HL-60/S4 (cell line): ENCODE results near the gene COX7B.
"Not testable (repeated sequence)": the region's sequence is repeated elsewhere in the genome, so short reads cannot be mapped to it uniquely, and the experiment has no call there.

Experiments
- in situ Hi-C: fragments of 300-500 bp; cut with MboI; formaldehyde crosslinking; loops from 2 replicates; pipeline ENCODE4 v1.14.3; 2022; ENCODE audit warnings: low sequenced_read_pairs

The COX7B gene

DNA sequence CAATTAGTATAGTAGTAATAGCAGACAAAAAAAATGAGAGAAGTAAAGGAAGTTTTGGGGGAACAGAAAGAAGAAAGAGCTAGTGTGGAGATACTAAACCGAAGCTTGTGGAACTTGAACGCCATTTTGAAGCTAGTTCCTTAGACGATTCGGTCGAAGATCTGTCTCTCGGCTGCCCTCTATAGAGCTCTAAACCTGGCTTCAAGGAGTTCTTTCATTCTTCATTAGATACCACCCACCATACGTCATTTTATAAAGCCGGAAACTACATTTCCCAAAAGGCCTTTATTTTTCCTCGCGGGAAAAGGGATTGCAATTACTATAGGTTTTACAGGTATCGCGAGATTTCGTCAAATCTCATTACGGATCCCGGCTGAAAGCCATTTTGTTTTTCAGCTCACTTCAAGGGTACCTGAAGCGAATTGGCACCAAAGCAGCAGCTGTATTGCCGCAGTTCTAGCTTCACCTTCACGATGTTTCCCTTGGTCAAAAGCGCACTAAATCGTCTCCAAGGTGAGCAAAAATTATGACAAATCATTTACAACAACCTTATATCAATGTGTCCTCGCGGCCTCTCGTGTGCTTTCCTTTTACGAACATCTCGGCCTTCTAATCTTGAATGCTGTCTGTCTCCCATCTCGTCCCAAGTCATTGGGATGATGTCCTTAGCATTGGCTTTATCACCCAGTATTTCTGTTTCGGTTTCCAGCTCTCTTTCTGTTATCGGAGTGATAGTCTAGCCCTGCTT is at the start of gene COX7B:
Gene COX7B, plus strand, starts transcription at position 388 of the 748 bp plus-strand sequence. Its CDS starts 86 bp downstream, at position 474.
- in situ Hi-C loops = no loop called here

- in situ Hi-C loops = no loop called here
Measured at GRCh38 chrX:77875372-77875771, 23.9 kb upstream of the COX7B start.

DNA sequence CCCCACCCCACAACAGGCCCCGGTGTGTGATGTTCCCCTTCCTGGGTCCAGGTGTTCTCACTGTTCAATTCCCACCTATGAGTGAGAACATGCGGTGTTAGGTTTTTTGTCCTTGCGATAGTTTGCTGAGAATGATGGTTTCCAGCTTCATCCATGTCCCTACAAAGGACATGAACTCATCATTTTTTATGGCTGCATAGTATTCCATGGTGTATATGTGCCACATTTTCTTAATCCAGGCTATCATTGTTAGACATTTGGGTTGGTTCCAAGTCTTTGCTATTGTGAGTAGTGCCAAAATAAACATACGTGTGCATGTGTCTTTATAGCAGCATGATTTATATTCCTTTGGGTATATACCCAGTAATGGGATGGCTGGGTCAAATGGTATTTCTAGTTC is 17.9 kb upstream of the COX7B start:
- in situ Hi-C loops = not testable (repeated sequence)

- in situ Hi-C loops = no loop called here
Measured at GRCh38 chrX:77892887-77893286, 6.4 kb upstream of the COX7B start.

DNA sequence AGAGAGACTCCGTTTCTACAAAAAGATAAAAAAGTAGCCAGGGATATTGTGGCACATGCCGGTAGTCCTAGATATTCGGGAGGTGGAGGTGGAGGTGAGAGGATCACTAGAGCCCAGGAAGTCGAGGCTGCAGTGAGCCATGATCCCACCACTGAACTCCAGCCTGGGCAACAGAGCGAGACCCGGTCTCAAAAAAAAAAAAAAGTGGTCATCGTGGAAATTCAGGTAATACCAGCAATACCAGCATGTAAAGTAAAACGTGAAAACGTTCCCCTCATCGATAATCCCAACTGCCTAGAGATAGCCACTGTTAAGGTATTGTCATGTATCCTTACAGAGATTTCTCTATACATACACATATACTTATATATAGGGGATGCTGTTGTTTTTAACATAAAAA is 5.6 kb upstream of the COX7B start:
- in situ Hi-C loops = no loop called here

DNA sequence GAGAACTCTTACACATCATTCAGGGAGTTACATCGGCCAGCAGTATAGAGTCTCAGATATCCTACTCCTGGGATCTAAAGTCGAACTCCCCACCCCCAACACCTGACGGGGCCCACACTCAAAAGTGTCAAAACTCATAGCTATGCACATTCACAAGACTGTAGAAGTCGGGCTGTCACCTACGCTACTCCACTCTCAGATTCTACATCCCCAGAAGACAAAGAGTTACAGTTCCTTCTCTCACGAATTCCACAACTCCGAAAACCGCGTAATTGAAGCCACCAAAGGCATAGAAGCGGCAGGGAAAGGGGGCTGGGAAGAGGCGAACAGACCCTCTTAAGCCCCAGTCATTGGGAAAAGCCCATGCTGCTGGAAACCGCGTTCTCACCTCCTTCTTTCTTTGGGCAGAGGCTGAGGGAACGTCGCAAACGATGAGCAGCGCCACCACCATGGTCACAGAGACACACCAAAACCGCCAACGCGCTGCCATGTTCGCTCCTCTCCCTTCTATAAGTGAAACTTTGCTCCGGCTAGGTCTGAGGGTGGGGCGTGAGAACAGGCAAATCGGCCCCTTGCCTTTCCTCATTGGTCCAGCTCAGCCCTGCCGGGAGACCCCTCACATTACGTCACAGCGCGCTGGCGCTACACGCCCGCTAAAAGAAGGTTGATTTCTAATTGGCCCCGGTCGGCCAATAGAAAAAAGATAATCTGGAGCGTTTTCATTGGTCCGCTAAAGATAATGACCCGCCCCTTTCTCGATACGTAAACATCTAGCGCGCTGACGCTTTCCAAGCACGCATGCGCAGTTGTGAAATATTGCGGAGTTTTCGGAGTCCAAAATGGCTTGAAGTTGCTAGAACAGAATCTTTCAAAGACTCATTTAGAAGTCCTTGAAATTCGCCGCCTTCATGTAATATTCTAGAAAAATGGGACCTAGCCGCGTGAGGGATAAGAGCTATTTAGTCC is 4.1 kb upstream of the COX7B start, which contains the start of gene MAGT1:
Gene MAGT1, minus strand, starts transcription at position 515 of the 966 bp plus-strand sequence. Its CDS starts 25 bp downstream, at position 490.
- in situ Hi-C loops = no loop called here

- in situ Hi-C loops = no loop called here
Measured at GRCh38 chrX:77900688-77901087, 1.4 kb downstream of the COX7B start.

GRCh38 chrX:77901506-77901905 is 2.2 kb downstream of the COX7B start:
- in situ Hi-C loops = no loop called here

DNA sequence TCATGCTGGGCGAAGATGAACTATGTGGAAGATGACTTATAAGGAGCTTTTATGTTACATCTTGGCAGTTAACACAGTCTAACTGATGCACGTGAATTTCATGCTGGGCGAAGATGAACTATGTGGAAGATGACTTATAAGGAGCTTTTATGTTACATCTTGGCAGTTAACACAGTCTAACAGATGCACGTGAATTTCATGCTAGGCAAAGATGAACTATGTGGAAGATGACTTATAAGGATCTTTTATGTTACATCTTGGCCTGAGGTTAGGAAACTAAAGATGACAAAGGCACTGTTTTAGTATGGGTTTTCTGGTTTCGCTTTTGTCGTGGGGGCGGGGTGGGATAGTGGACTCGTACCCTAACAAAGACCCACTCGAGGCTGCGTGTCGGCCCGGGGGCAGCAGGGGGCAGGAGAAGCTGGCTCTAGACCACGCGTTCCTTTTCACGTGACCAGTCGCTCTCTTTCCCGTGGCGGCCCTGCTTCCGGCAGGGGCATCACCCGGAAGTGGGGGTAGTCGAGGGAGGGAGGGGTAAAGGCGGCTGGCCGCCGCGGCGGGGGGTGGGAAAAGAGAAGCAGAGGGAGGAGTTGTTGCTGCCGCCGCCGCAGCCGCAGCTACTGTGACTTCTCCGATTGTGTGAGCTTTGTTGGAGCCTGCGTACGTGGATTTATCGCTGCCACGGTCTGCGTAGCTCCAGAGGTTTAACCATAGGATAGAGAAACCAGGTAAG is 11.0 kb downstream of the COX7B start, which contains the start of gene ATP7A:
Gene ATP7A, plus strand, starts transcription at position 586 of the 733 bp plus-strand sequence. CDS start 60,949 bp downstream, outside the sequence.
- in situ Hi-C loops = no loop called here

- in situ Hi-C loops = no loop called here
Measured at GRCh38 chrX:77917294-77917933, 18.1 kb downstream of the COX7B start.

GRCh38 chrX:77918568-77918967 is 19.3 kb downstream of the COX7B start:
- in situ Hi-C loops = no loop called here

DNA sequence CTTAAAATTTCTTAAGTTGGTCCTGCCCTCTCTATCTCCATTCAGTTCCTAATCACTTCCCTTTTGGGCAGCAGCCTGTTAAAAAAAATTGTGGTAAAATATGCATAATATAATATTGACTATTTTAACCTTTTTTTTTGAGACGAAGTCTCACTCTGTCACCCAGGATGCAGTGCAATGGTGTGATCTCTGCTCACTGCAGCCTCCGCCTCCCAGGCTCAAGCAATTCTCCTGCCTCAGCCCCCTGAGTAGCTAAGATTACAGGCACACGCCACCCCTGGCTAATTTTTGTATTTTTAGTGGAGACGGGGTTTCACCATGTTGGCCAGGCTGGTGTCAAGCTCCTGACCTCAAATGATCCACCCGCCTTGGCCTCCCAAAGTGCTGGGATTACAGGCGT is 20.1 kb downstream of the COX7B start:
- in situ Hi-C loops = not testable (repeated sequence)

- in situ Hi-C loops = no loop called here
Measured at GRCh38 chrX:77922787-77923186, 23.5 kb downstream of the COX7B start.

- in situ Hi-C loops = no loop called here
Measured at GRCh38 chrX:77924320-77924859, 25.1 kb downstream of the COX7B start.

DNA sequence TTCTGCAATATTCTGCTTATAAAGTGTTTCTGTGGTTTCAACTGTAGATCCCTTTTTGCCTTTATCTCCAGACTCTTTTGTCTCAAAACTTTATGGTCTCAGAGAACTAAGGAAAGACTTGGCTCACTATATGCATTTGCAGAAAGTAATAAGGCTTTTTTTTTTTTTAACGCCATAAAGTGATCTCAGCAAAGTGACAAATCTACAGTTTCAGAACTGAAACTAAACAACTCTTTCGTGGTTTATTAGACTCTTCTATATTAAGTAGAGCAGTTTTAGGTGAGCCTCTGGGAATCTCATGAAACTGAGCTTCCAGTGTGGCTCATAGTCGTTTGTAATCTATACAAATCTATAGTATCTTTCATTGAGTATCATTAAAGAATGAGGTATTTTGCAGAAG is 26.5 kb downstream of the COX7B start:
- in situ Hi-C loops = no loop called here

GRCh38 chrX:77930581-77930980 is 31.3 kb downstream of the COX7B start:
- in situ Hi-C loops = no loop called here

DNA sequence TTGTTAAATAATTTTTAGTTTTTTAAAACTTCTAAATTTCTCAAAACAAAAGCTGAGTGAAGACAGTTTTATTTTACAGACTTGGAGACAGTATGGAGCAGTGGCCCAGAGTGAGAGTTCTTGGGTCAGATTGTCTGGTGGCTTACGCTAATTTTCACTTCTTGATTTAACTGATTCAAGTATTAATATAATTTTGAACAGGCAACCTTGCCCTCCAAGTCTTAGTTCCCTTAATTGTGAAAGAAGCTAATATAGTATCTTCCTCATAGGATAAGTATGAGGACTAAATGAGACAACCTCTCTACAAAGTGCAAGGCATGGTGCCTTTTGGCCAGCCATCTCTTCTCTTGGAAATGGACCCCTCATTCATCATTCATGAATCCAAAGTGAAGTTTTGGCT is 36.6 kb downstream of the COX7B start:
- in situ Hi-C loops = no loop called here

GRCh38 chrX:77936299-77936698 is 37.0 kb downstream of the COX7B start:
- in situ Hi-C loops = no loop called here

DNA sequence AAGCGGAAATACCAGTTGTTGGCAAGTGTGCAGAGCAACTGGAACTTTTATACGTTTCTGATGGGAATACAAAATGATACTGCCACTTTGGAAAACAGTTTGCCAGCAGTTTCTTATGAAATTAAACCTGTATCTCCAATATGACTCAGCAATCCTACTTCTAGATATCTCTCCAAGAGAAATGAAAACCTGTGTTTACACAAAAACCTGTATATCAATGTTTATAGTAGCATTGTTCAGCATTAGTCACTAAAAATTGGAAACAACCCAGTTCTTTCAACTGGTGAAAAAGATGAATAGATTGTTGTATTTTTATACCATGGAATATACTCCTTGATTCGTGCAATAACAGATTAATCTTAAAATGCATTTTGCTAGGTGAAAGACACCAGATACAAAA is 38.0 kb downstream of the COX7B start:
- in situ Hi-C loops = no loop called here

DNA sequence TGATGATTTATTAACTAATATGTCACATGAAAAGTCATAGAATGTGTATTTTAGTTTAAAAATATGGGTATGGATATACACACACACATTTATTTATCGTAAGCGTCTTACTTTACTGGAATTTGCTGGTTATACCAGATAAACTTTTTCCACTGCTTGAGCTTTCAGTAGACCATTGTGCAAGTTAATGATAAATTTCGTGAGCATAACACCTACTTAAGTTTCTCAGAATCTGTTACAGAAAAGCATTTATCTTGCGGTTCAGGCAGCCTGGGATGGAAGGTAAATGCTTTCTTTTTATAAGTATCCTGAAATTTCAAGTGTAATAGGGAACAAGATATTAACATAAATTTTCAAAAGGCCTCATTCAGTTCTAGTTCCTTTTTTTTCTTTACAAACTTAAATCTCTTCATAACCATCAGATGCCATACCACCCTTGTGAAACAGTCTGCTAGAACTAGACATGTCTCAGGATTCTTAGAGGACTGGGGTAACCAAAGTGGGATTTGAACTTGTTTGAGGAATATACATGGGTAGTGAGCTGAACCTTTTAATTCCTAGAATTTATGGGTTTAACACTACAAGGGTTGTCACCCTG is 38.9 kb downstream of the COX7B start:
- in situ Hi-C loops = no loop called here
